Neural progenitor cell (in vitro differentiated cells): ENCODE measurements around the gene EHD4. TPM values are rescaled to one million over a fixed set of nuclear protein-coding genes. Genes with fewer than 3 reads are reported as not detected.

Experiments
- DNase-seq: peaks from one replicate; pipeline ENCODE4 v3.0.0-alpha.2; 2016; ENCODE audit warnings: low spot score
- H2AFZ ChIP-seq: fragments of 200-600 bp; sonication (generic); replicated peaks from 2 replicates; pipeline ENCODE4 v1.6.1; 2016; ENCODE audit warnings: antibody characterized with exemption
- H3F3A ChIP-seq: fragments of 200-600 bp; sonication (generic); 2 replicates; pipeline ENCODE4 v1.6.1; 2016; ENCODE audit warnings: antibody characterized with exemption, low read depth
- H3K27ac ChIP-seq: fragments of 200-600 bp; sonication (generic); 2 replicates; pipeline ENCODE4 v1.5.1; 2016; ENCODE audit warnings: mild to moderate bottlenecking
- H3K27me3 ChIP-seq: fragments of 200-600 bp; sonication (generic); 2 replicates; pipeline ENCODE4 v1.6.1; 2016; ENCODE audit warnings: mild to moderate bottlenecking, moderate library complexity
- H3K36me3 ChIP-seq: fragments of 200-600 bp; sonication (generic); 2 replicates; pipeline ENCODE4 v1.5.1; 2016
- H3K4me1 ChIP-seq: fragments of 200-600 bp; sonication (generic); 2 replicates; pipeline ENCODE4 v1.6.1; 2016; ENCODE audit warnings: mixed run types
- H3K4me2 ChIP-seq: fragments of 200-600 bp; sonication (generic); 2 replicates; pipeline ENCODE4 v1.6.1; 2016
- H3K4me3 ChIP-seq: fragments of 200-600 bp; sonication (generic); 2 replicates; pipeline ENCODE4 v1.5.1; 2016
- H3K79me2 ChIP-seq: fragments of 200-600 bp; sonication (generic); 2 replicates; pipeline ENCODE4 v1.6.1; 2016; ENCODE audit warnings: low read depth
- H3K9ac ChIP-seq: fragments of 200-600 bp; sonication (generic); 2 replicates; pipeline ENCODE4 v1.6.1; 2016
- H3K9me3 ChIP-seq: fragments of 200-600 bp; sonication (generic); 2 replicates; pipeline ENCODE4 v1.5.1; 2016; ENCODE audit warnings: low read depth
- H4K20me1 ChIP-seq: fragments of 200-600 bp; sonication (generic); 2 replicates; pipeline ENCODE4 v1.6.1; 2016; ENCODE audit warnings: low read depth
- H3K27ac Mint-ChIP-seq: 3 replicates; pipeline ENCODE4 v1.8.0; 2021; ENCODE audit warnings: mixed read lengths
- H3K27me3 Mint-ChIP-seq: 2 replicates; pipeline ENCODE4 v1.8.0; 2022; ENCODE audit warnings: low read depth, mild to moderate bottlenecking, inconsistent platforms, moderate library complexity, mixed read lengths; ENCODE audit not compliant: insufficient read depth
- H3K36me3 Mint-ChIP-seq: 3 replicates; pipeline ENCODE4 v1.8.0; 2021; ENCODE audit warnings: mixed read lengths
- H3K4me1 Mint-ChIP-seq: 3 replicates; pipeline ENCODE4 v1.8.0; 2021; ENCODE audit warnings: mixed read lengths
- H3K4me3 Mint-ChIP-seq: 3 replicates; pipeline ENCODE4 v1.8.0; 2021; ENCODE audit warnings: mild to moderate bottlenecking, moderate library complexity, mixed read lengths
- H3K9me3 Mint-ChIP-seq: 3 replicates; pipeline ENCODE4 v1.8.0; 2020; ENCODE audit warnings: mixed read lengths
- EZH2 ChIP-seq: fragments of 200-600 bp; sonication (generic); IDR thresholded peaks from 2 replicates; pipeline ENCODE4 v1.6.1; 2017; ENCODE audit warnings: antibody characterized with exemption, mild to moderate bottlenecking, moderate library complexity
- EZH2phosphoT487 ChIP-seq: fragments of 200-600 bp; sonication (generic); IDR thresholded peaks from 2 replicates; pipeline ENCODE4 v1.6.1; 2017; ENCODE audit warnings: antibody characterized with exemption
- total RNA-seq: library from RNA; depleted of rRNA; stranded (reverse); fragments of >200 nt; gene quantifications from 2 replicates; pipeline ENCODE4 v1.2.3, GENCODE V29; 2015; ENCODE audit warnings: low replicate concordance
- TF ChIP-seq, protein P1 (sequence below): fragments of 200-600 bp; sonication (generic); IDR thresholded peaks from 2 replicates; pipeline ENCODE4 v1.5.1; 2017; ENCODE audit warnings: antibody characterized with exemption, mild to moderate bottlenecking

EHD4 gene
- total RNA-seq, 1 donor from 2014 or later, result 6.9 TPM

DNA sequence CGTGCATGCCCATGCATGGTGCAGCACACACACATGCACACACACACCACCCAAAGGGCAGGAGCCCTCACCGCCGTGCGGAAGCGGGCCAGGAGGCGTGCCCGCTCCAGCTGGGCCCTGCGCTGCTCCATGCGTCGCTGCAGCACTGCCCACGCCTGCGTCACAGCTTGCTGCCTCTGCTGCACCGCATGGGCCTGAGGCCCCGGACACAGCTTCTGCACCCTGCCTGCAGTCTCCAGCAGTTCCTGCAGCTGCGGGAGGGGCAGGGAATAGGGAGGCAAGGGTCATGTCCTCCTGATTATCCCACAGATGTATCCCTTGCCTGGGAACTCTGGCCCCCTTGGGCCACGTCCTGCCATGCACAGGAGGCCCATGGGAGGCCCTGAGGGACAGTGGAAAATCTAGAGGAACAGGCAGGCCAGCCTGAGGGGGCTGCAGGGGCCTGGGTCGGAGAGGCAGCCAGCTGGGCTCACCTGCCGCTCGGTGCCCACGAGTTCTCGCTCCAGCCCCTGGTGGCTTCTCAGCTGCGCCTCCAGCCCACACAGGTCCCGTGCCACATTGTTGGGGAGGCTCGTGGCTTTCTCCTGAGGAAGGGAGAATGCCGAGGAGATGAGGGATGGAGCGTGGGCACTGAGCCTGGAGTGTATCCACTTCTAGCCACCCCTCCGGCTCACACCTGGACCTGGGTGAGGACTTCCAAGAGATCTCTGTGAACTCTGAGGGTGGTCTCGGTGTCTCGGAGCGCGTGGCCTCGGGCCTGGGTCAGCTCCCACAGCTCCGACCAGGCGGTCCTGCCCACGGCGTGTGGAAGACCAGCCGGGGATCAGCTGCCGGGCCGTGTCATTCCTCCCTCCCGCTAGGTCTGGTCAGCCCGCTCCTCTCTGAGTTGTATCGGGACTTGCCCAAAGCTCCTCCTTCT lies 102.3 kb downstream of the EHD4 start:
- no peak for DNase-seq
- H3K4me2 ChIP-seq, result no peak overlapping the region
- H2AFZ ChIP-seq, result no peak overlapping the region
- Mint-ChIP-seq H3K36me3 (no peaks in the 10 kb centered on the region), H3K9me3 (no peaks in the 10 kb centered on the region), H3K27me3 (peaks cover 18% of the 10 kb centered on the region), H3K27ac (peak overlapping the region; percentile 88), H3K4me3 (no peak overlapping the region), H3K4me1 (peaks cover 31% of the 10 kb centered on the region)
- no peaks in the 10 kb centered on the region for H4K20me1 ChIP-seq
- H3K27ac ChIP-seq, result no peak overlapping the region
- H3K9me3 ChIP-seq, result no peaks in the 10 kb centered on the region
- peaks cover 13% of the 10 kb centered on the region for H3K4me1 ChIP-seq
- no peaks in the 10 kb centered on the region for H3K36me3 ChIP-seq
- no peak overlapping the region for H3K9ac ChIP-seq
- H3K27me3 ChIP-seq, result no peaks in the 10 kb centered on the region
- no peak for TF ChIP-seq EZH2phosphoT487
- TF ChIP-seq, protein P1, sequence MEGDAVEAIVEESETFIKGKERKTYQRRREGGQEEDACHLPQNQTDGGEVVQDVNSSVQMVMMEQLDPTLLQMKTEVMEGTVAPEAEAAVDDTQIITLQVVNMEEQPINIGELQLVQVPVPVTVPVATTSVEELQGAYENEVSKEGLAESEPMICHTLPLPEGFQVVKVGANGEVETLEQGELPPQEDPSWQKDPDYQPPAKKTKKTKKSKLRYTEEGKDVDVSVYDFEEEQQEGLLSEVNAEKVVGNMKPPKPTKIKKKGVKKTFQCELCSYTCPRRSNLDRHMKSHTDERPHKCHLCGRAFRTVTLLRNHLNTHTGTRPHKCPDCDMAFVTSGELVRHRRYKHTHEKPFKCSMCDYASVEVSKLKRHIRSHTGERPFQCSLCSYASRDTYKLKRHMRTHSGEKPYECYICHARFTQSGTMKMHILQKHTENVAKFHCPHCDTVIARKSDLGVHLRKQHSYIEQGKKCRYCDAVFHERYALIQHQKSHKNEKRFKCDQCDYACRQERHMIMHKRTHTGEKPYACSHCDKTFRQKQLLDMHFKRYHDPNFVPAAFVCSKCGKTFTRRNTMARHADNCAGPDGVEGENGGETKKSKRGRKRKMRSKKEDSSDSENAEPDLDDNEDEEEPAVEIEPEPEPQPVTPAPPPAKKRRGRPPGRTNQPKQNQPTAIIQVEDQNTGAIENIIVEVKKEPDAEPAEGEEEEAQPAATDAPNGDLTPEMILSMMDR, result no peak
- TF ChIP-seq EZH2, result no peak
- H3F3A ChIP-seq, result no peaks in the 10 kb centered on the region
- H3K4me3 ChIP-seq, result no peak overlapping the region
- H3K79me2 ChIP-seq, result no peaks in the 10 kb centered on the region

DNA sequence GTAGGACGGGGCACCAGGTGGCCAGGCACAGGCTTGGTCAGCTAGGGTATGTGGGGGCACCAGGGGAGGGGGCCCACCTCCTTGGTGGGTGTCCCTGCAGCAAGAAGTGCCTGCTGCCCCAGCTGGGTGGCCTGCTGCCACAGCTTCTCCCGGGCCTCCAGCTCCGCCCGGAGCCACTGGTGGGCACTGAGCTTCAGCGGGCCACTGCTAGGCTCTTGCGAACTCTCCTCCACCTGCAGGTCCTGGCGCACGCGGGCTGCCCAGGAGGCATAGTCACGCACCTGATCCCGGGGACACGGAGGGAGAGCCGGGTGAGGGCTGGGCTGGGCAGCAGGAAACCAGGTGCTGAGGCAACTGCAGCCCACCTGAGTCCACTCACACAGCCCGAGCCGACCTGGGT lies 104.0 kb downstream of the EHD4 start:
- Histone ChIP-seq H3F3A (no peaks in the 10 kb centered on the region), H2AFZ (no peak overlapping the region), H3K79me2 (no peaks in the 10 kb centered on the region), H3K4me3 (no peak overlapping the region), H3K9me3 (no peaks in the 10 kb centered on the region), H4K20me1 (no peaks in the 10 kb centered on the region), H3K4me2 (no peak overlapping the region), H3K27me3 (no peaks in the 10 kb centered on the region), H3K36me3 (no peaks in the 10 kb centered on the region), H3K4me1 (peaks cover 13% of the 10 kb centered on the region), H3K27ac (no peak overlapping the region), H3K9ac (no peak overlapping the region)
- peaks cover 21% of the 10 kb centered on the region for H3K27me3 Mint-ChIP-seq
- DNase-seq, result no peak
- H3K27ac Mint-ChIP-seq, result no peak overlapping the region
- no peaks in the 10 kb centered on the region for H3K36me3 Mint-ChIP-seq
- peaks cover 39% of the 10 kb centered on the region for H3K4me1 Mint-ChIP-seq
- TF ChIP-seq EZH2phosphoT487, result no peak
- TF ChIP-seq EZH2, result no peak
- TF ChIP-seq, protein P1, result no peak
- H3K9me3 Mint-ChIP-seq, result no peaks in the 10 kb centered on the region
- H3K4me3 Mint-ChIP-seq, result no peak overlapping the region

DNA sequence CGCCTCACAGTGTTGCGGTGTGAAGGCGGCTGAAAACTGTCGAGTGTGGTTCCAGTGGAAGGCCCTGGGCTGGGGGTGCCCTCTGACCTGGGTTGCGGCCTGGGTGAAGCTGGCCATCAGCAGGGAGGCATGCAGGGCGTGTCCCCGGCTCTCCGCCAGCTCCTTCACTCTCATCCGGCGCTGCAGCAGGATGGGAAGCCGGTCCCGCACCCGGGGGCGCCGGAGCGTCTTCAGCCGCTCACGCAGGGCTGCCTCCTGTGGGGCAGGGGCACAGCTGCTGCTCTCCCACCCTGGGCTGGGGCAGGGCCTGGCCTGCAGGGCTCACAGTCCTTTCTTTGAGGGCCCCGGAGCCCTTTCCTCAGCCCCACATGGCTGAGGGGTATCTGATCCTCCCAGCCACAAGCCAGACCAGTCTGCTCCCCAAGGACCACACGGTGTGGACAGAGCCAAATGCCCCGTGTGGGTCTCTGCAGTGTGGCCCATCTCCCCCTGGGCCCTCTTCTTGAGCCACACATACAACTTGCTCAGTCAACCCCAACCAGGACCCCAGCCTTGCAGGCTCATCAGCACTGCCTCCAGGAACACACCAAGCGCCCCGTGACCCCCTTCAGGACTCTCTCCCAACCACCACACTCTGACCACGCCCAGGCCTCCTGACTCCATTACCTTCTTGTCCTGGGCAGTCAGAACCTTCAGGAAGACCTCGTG lies 105.3 kb downstream of the EHD4 start:
- Histone ChIP-seq H3K9ac (no peak overlapping the region), H2AFZ (no peak overlapping the region), H3K4me2 (peak overlapping the region; percentile 27), H3K9me3 (no peaks in the 10 kb centered on the region), H3F3A (no peaks in the 10 kb centered on the region), H3K4me1 (peaks cover 22% of the 10 kb centered on the region), H3K4me3 (no peak overlapping the region), H3K27me3 (no peaks in the 10 kb centered on the region), H3K36me3 (no peaks in the 10 kb centered on the region), H3K79me2 (no peaks in the 10 kb centered on the region), H3K27ac (no peak overlapping the region), H4K20me1 (no peaks in the 10 kb centered on the region)
- H3K27ac Mint-ChIP-seq, result peak overlapping the region; percentile 95
- H3K36me3 Mint-ChIP-seq, result no peaks in the 10 kb centered on the region
- H3K4me1 Mint-ChIP-seq, result peaks cover 47% of the 10 kb centered on the region
- peak overlapping the region; percentile 75 for H3K4me3 Mint-ChIP-seq
- no peaks in the 10 kb centered on the region for H3K9me3 Mint-ChIP-seq
- peaks cover 17% of the 10 kb centered on the region for H3K27me3 Mint-ChIP-seq
- no peak for TF ChIP-seq EZH2
- no peak for TF ChIP-seq EZH2phosphoT487
- TF ChIP-seq, protein P1, result no peak
- no peak for DNase-seq
